ENCODE data around the gene SLC35G4. TPM values are rescaled to one million over a fixed set of nuclear protein-coding genes. Genes with fewer than 3 reads are reported as not detected.

The SLC35G4 gene
- total RNA-seq, 6 experiments from 2014 or later = not detected

DNA sequence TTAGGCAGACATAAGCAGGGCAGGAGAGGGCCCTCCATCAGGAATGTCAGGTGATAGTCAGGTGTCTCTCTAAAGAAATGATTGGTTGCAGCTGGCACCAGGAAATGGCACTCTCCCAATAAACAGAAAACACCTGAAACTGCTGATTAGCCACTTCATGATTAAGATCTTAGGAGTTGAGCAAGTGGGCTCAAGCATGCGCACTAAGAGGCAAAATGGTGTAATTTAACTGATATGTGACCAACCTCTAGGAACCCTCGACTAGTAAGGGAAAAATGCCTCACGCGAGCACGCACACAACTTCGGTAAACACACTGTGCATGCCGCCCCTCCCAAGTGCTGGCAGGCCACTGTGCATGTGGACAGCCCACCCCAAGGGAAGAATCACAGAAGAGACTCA lies 23.8 kb upstream of the SLC35G4 start:
- WGBS (ENCODE audit: insufficient coverage, low coverage, low lambda C conversion rate, missing lambda C conversion rate) = 30% methylated on average over 3 of the region's 7 CpGs
- H3K9me3 ChIP-seq = no peaks in the 10 kb centered on the region
- TF ChIP-seq POLR2A (IDR thresholded peaks at IDR 0.05) = no peak
- TF ChIP-seq, protein P1, sequence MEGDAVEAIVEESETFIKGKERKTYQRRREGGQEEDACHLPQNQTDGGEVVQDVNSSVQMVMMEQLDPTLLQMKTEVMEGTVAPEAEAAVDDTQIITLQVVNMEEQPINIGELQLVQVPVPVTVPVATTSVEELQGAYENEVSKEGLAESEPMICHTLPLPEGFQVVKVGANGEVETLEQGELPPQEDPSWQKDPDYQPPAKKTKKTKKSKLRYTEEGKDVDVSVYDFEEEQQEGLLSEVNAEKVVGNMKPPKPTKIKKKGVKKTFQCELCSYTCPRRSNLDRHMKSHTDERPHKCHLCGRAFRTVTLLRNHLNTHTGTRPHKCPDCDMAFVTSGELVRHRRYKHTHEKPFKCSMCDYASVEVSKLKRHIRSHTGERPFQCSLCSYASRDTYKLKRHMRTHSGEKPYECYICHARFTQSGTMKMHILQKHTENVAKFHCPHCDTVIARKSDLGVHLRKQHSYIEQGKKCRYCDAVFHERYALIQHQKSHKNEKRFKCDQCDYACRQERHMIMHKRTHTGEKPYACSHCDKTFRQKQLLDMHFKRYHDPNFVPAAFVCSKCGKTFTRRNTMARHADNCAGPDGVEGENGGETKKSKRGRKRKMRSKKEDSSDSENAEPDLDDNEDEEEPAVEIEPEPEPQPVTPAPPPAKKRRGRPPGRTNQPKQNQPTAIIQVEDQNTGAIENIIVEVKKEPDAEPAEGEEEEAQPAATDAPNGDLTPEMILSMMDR (IDR thresholded peaks at IDR 0.05) = no peak
- ATAC-seq (no peak), DNase-seq (no peak)
- no peaks in the 10 kb centered on the region for H3K36me3 ChIP-seq
- no peak overlapping the region for H3K4me3 ChIP-seq
- H3K27ac ChIP-seq = no peak overlapping the region
- no peaks in the 10 kb centered on the region for H3K4me1 ChIP-seq
- H3K27me3 ChIP-seq = no peaks in the 10 kb centered on the region
- intact Hi-C loops (cut with DNase I) = no loop called here

DNA sequence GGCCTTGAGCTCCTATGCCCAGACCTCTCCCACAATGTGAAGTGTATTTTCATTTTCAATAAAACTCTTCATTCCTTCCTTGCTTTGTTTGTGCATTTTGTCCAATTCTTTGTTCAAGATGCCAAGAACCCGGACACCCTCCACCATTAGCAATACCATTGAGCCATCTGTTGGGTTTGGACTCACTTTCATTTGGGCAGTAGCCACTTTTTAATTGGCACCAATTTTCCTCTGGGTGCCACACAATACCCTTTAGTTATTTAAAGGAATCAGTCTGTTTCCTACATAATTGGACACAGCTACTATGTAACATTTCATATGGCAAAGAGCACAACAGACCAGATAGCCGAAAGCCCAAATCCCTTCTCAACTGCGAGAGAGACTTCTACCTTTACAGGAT lies 22.5 kb upstream of the SLC35G4 start:
- Histone ChIP-seq H3K36me3 (no peaks in the 10 kb centered on the region), H3K4me1 (no peaks in the 10 kb centered on the region), H3K9me3 (no peaks in the 10 kb centered on the region), H3K27ac (no peak overlapping the region), H3K4me3 (no peak overlapping the region), H3K27me3 (no peaks in the 10 kb centered on the region)
- ATAC-seq (no peak), DNase-seq (no peak)
- TF ChIP-seq, protein P1 (IDR thresholded peaks at IDR 0.05) = no peak
- no peak for TF ChIP-seq POLR2A (IDR thresholded peaks at IDR 0.05)
- WGBS (ENCODE audit: insufficient coverage, low coverage, low lambda C conversion rate, missing lambda C conversion rate) = 66% methylated on average over 3 of the region's 3 CpGs
- intact Hi-C loops (cut with DNase I) = no loop called here

DNA sequence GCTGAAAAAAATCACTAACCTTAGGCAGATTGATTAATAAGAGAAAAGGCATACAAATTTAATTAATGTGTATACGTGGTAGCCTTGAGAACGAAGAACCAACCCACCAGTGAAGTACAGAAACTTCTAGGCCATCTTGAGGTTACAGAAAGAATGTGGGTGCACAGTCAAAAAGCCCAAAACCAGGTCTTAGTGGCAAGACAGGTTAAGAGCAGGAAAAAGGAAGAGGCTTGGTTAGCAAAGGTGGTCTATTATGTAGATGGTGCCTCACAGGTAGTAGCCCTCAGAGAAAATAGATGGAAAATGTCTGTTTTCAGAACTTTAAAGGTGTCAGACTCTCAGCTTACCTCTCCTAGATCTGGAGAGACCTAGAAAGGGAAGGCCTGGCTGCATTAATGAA lies 22.0 kb upstream of the SLC35G4 start:
- Histone ChIP-seq H3K27me3 (no peaks in the 10 kb centered on the region), H3K9me3 (no peaks in the 10 kb centered on the region), H3K36me3 (no peaks in the 10 kb centered on the region), H3K4me1 (no peaks in the 10 kb centered on the region), H3K27ac (no peak overlapping the region), H3K4me3 (no peak overlapping the region)
- TF ChIP-seq, protein P1 (IDR thresholded peaks at IDR 0.05) = no peak
- intact Hi-C loops (cut with DNase I) = no loop called here
- ATAC-seq (no peak), DNase-seq (no peak)
- 70% methylated on average over 2 of the region's 2 CpGs for WGBS (ENCODE audit: insufficient coverage, low coverage, low lambda C conversion rate, missing lambda C conversion rate)

DNA sequence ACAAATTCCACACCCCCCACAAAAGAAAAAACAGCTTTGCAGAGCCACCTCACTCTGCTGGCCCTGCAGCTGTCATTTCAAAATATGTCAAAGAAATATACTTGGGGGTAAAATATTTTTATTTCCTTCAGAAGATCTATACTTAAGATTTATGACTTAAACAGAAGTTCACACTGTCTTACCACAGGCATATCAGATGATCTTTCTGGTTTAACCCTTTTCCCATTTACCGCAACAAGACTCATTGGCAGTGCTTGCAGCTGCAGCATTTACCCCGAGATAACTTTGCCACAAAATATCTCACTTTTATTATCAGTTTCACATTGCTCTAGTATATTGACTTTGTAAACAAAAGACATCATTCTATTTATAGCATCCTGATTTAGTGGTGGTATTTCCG lies 21.6 kb upstream of the SLC35G4 start:
- ATAC-seq = no peak
- no peaks in the 10 kb centered on the region for H3K36me3 ChIP-seq
- no peak overlapping the region for H3K27ac ChIP-seq
- TF ChIP-seq POLR2A (IDR thresholded peaks at IDR 0.05) = no peak
- TF ChIP-seq, protein P1 (IDR thresholded peaks at IDR 0.05) = no peak
- no peaks in the 10 kb centered on the region for H3K4me1 ChIP-seq
- H3K4me3 ChIP-seq = no peak overlapping the region
- no peaks in the 10 kb centered on the region for H3K9me3 ChIP-seq
- intact Hi-C loops (cut with DNase I) = no loop called here
- DNase-seq = no peak
- WGBS (ENCODE audit: insufficient coverage, low coverage, low lambda C conversion rate, missing lambda C conversion rate) = 53% methylated on average over 3 of the region's 3 CpGs
- H3K27me3 ChIP-seq = no peaks in the 10 kb centered on the region

DNA sequence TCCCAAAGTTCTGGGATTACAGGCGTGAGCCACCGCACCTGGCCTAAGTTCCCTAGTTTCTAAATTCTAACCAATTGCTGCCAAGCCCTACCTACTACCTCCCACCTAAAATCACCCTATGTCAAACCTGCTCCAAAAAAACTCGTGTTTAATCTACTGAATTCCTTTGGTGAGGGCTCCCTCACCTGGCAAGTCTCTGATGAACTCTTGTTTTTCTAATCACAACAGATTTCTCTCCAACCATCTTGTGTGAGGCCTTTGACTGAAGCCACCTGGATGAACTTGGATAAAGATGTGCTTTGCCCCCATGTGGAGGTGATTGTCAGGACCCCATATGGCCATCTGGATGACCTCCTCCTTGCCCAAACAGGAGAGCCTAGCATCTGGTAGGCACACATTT lies 17.4 kb upstream of the SLC35G4 start:
- Histone ChIP-seq H3K9me3 (no peaks in the 10 kb centered on the region), H3K36me3 (no peaks in the 10 kb centered on the region), H3K4me3 (no peak overlapping the region), H3K4me1 (no peaks in the 10 kb centered on the region), H3K27ac (no peak overlapping the region), H3K27me3 (no peaks in the 10 kb centered on the region)
- no peak for TF ChIP-seq POLR2A (IDR thresholded peaks at IDR 0.05)
- TF ChIP-seq, protein P1 (IDR thresholded peaks at IDR 0.05) = no peak
- WGBS (ENCODE audit: insufficient coverage, low coverage, low lambda C conversion rate, missing lambda C conversion rate) = 79% methylated on average over 3 of the region's 3 CpGs
- no peak for DNase-seq
- intact Hi-C loops (cut with DNase I) = no loop called here
- no peak for ATAC-seq
